HG02610 (cell line): ENCODE data around the gene AMPD3.
A peak's percentile ranks its signal among the peaks of the same experiment; 100 is the strongest.
"Not testable (repeated sequence)": the region's sequence is repeated elsewhere in the genome, so short reads cannot be mapped to it uniquely, and the experiment has no call there.

Experiments
- ATAC-seq: cut with Tn5 transposase; IDR thresholded peaks from one replicate; pipeline ENCODE4 v1.9.1; 2021; ENCODE audit warnings: mild to moderate bottlenecking, moderate library complexity; ENCODE audit not compliant: unreplicated experiment

The AMPD3 gene

DNA sequence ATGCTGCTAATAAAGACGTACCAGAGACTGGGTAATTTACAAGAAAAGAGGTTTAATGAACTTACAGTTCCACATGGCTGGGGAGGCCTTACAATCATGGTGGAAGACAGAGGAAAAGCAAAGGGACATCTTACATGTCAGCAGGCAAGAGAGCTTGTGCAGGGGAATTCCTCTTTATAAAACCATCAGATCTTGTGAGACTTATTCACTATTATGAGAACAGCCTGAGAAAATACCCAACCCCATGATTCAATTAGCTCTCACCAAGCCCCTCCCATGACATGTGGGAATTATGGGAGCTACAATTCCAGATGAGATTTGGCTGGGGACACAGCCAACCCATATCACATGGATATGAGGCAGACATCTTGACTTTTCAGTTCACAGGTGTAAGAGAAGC is 18.4 kb upstream of the AMPD3 start:
- not testable (repeated sequence) for ATAC-seq

DNA sequence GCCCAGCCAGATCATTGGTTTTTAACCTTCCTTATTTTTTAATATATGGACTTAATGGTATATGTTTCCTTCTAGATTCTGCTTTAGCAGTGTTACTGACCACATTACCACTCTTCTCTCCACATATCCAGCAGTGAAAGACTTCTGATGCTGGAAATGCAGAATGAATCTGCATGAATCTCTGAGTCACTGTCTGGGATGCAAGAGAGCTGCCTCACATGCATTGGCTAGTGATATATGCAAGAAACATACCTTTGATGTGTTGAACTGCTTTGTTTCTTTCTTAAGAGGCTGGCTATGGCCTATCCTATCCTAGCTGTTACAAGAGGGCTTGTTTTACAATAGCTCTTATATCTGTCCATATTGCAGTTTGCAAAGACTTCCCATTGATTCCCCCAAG is 16.6 kb upstream of the AMPD3 start:
- no peak for ATAC-seq

DNA sequence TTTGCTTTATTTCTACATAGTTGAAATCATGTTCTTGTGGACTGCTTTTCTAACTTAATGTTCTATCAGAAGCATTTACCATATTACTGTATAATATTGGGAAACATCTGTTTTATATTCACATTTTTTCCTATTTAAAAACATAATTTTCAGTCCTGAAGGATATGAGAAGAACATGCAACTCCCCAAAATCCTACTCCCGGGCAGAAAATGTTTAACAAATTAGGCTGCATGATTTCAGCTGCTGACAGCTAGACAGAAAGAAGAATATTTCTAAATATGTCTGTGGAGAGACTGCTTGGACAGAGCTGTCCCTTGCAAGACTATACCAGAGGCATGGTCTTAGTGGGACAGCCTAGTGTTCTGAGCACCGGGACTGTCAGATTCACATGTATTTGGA is 15.7 kb upstream of the AMPD3 start:
- no peak for ATAC-seq

DNA sequence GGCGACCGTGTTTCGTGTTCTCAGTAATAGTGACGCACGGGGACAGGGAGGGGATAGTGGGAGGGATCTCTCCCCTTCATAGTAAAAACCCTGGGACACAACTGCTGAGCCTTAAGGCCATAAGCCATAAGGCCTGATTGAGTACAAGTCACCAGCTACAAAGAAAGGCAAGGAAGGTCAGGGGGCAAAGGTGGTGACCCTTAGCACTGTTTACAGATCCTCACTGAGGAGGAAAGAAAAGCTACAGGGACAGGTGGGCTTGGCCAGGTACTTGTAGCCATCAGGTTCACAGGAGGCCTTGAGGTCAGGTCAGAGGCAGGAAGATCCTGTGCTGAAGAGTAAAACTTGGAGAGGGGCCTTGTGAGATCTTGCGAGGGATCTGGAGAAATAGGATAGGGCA is 15.1 kb upstream of the AMPD3 start:
- ATAC-seq: no peak

DNA sequence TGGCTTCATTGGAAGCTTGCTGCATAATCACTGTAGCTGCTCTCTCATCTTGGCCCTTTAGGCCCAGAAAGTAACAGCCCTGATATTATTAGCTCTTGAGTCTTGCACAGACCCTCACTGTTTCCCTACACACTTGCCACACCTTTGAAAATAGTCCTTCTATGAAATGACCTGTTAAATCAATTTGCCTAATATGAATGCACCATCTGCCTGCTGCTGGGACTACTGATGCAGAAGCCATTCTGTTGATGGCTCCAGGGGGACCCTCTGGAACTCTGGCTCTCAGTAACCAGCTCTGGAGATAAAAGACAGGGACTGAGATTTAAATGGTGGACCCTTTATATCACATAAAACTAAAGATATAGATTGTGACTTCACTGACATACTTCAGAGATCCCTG is 14.7 kb upstream of the AMPD3 start:
- ATAC-seq: no peak

DNA sequence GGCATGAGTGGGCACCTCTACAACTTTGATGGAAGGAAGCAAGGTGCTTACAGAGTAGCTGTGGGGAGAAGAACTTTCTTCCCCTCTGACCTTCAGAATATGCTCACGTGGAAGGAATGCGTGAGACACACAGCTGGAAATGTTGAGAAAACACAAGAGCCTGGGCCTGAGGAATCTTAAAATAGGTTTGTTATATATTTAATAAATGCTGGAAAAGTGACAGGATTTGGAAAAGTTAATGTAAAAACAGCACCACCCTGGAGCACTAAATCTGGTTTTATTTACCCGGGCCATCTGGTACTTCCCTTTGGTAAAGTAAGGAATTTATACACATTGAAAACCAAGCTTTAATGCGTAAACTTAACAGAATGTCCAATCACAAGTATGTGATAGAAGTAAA is 14.0 kb upstream of the AMPD3 start:
- ATAC-seq: no peak

DNA sequence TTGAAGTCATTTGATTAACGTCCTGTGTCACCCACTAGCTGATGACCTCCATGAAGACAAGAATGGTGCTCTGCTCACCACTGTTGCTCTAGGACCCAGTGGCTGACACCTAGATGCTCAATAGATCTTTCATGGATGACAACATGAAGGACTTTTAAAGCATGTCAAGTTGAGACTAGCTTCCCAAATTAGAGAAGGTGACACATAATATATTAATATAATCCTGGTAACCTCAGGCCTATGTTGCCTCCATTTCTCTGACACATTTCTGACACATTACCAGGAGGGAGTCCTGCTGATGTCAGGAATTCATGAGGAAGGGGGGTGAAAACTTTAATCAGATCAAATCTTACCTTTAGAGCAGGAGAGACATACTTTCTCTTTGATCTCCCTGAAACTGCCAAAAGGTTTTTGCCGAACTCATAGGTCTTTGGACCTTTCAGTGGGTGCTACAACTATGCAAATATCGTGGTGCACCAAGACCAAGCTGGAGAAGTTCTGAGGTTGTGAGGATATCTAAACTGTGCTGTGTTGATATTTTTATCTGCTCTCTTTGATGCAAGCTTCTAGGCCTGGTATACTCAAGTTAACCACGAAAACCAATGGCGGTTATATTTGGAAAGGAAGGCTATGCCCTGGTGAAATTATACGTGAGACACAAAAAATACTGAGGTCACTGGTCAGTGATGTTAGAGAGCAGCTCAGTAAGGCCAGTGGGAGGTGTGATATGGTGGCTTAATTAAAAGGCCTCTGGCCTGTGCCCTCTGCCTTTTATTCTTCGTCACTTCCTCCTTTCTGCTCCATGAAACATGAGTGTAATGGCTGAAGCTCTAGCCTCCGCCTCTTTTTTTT is 13.2 kb upstream of the AMPD3 start:
- ATAC-seq: peak; percentile 95

DNA sequence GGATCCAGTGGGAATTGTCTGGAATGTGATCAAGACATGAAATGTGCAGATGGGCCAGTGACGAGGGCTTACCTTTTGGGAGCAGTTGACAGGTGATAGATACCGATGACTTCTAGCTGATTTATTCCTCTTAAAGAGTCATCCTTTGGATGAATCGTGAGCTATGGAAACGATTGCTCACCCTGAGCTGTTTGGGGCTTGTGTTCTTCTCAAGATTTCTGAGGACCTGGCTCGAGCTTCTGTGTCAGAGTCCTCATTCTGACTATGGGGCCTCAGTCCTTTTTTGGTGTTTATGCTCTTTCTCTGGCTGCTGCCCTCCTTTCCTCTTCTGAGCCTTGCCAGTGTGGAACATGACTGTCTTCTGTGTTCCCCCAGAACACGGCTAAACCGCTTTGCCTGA is 11.9 kb upstream of the AMPD3 start:
- ATAC-seq: no peak

DNA sequence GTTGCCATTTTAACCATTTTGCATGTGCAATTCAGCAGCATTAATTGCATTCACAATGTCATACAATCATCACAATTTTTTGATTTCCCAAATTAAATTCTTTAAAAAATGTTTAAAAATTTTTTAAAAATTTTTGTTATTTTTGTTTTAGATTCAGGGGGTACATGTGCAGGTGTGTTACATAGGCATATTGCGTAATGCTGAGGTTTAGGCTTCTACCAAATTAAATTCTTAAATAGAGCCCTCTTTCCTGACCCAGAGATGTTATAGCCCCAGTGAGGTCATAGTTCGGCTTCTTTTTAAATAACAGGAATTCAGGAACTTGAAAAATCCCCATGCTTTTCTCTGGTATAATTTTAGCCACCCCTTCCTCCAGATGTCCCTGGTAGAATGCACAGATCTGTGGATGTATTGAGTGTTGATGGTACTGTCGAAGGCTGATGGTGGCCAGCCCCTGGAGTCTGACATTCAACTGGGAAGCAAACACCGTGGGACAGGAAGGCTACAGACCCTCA is 11.3 kb upstream of the AMPD3 start:
- ATAC-seq: no peak

DNA sequence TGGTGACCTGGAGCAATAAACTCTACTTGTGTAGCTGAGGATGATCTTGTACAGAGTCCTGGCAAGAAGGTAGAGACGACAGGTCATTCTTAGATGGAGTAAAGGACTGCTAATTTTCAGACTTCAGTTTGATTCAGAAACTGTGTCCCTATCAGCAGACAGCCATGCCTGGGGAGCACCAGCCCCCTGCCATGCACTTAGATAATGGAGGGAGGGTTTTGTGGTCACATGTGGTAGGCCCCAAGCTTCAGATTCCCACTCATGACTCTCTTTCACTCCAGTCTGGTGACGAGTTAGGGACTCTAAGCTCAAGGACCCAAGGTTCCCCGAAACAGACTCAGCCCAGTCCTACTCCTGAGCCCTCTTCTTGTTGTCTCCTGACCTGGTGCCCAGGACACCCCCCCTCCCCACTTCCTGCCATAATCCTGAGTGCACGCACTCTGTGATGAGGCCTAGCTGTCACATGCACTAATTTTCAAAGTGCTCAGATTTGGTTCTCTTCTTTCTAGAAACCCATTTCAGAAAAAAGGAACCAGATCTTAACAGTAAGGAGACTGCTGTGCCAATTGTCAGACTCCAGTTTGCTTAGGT is 10.2 kb upstream of the AMPD3 start:
- ATAC-seq: no peak

DNA sequence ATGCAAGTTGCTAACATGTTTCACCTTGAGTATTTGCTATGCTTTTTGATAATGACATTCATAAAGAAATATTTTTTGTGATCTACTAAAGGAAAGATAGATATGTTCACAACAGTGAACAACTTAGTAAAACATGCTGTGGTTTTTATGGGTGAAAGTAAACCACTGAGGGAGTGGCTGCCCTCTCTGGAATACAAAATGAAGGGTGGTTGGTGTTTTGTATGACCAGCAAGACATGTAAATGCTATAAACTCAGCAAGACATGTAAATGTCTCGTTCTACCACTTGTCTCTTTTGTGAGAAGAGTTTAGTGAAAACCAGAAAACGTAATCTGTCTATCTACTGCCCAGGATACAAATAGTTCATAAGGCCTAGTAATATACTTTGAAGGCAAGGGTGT is 7.6 kb upstream of the AMPD3 start:
- no peak for ATAC-seq

DNA sequence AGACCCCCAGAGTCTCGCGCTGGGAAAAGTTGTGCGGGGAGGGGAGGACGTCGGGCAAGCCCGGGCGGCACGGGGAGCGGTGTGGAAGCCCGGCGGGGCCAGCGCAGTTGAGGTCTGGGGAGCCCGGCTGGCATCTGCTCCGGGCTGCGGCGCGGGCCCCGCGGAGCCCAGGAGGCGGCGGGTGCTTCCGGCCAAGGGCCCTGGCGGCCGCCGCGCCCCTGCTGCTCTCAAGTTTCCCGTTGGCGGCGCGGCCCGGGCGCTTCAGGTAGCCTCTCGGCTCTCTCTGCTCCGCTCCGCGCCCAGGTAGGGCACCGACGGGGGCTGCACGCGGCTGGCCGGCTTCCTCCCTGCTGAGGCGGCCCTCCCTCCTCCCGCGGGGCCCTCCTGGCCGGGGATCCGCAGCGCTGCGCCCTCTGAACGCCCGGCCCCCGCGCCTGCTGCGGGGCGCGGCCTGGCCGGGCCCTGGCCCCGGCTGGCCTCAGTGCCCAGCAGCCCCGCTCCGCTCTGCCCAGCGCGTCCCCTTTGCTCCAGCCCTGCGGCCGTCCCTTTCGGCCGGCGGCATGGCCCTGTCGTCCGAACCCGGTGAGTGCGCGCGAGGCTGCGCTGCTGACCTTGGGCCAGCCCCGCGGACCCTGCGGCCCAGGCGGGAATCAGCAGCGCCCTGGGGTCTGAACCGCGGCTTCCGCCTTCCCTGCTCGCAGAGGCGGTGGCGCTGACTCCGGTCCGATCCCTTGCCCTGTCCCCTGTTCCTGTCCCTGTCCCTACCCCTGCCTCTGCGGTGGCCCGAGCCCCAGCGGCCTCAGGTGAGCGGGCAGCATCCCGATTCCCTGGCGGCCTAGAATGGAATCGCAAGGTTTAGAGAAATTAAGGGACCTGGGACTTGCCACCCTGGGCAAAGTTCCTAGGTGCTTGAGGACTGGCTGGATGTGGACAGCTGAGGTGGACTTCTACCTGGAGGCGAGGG is 4.3 kb upstream of the AMPD3 start:
- ATAC-seq: no peak

DNA sequence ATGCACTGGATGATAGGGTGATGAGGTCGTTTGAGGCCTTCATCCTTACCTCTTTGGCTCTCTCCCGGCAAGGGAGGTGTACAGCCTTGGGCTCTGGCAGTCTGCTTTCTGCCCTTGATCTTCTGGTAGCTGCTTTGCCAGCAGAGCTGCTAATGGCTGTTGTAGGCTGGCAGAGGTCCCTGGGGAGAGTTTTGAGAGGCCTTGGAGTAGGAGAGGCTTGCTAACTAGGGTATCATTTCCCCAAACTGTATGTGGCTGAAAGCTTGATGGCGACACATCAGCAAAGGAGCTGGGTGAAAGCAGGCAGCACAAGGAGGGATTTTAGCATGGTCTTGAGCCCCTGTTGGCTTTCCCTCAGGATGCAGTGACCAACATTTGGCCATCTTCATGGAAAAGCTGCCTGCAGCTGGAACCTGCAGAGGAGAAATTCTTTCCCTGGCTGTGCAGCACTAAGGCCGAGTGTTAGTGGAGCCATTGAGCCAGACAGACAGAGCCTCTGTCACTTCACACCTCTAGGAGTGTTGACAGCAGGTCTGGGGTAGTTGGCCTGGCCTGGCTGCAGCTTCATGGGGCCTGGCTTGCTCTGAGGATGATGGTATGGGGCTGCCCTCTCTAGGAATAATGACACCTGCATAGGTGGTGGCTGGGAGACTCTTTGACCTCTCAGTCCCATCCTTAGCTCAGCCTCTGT is 3.5 kb upstream of the AMPD3 start:
- ATAC-seq: no peak

DNA sequence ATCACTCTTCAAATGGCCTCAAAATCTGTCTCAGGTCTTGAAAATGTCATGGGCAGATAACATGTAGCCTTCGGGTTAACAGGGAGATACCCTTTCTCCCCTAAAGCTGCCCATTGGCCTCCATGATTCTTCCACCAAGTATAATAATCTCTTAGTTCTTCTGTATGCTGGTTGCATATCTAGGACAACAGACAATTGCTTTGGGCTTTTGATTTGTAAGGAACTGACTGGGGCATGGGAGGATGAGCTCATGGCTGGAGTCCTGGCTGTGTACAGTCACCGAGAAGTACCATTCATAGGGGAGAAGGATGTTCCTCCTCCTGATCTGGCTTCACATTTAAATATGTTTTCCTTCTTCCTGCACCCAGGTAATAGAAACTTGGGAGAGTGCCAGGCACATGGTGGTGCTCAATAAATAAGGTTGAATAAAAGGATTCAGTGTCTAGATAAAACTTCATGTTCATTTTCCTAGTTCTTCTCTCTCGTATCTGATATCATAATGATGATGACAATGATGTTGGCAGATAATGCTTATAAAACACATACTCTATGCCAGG is 2.8 kb upstream of the AMPD3 start:
- ATAC-seq: no peak

DNA sequence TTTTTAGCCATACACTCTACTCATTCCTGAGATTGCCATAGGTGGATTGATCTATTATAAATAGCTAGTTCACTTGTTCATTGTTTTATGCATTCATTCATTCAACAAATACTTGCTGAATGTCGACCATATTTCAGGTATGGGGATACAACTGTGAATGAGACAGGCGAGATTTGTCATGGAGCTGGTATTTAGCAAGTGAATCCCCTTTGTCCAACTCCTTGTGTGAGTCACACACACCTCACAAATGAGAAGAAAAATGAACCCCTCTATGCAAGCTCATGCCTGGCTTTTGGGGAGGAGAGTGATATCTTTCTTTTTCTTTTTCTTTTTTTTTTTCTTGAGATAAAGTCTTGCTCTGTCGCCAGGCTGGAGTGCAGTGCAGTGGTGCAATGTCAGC is 1.8 kb upstream of the AMPD3 start:
- no peak for ATAC-seq

DNA sequence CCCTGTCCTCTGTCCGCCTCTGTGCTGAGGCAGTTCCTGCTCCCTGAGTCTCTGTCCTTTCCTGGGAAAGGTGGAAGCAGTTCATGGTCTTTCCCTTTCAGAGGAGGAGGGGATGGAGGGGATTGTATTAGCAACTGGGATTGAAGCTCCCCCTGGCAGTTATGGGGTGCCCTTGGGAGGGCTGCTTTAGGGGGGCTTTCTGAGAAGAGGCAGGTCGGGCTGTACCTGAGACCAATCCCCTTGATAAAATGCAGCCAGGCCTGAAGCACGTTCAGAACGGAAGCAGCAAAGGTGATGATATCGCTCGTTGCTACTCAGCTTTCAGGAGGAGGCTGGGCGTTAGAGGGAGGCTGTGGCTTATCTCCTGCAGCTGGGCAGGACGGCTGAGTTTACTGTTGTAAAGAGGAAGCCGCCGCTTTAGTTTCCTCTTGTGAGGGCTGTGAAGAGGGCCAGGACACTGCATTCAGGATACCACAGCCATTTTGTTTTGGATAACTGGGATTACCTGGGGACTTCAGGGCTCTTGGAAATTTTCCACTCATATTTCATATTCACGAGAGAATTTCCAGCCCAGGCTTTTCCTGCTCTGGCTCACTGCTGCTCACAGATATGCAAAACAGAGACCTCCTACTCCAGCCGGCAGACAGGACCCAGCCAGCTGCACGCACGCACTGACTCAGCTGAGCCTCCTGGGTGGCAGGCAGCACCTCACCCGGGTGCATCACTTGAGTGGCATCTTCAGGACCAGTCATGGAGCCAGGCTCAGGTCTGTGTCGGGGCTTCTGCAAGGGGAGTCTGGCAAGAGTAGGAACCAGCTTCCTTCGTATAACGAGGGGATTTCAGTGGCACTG is 798 bp downstream of the AMPD3 start:
- ATAC-seq: peak; percentile 44

DNA sequence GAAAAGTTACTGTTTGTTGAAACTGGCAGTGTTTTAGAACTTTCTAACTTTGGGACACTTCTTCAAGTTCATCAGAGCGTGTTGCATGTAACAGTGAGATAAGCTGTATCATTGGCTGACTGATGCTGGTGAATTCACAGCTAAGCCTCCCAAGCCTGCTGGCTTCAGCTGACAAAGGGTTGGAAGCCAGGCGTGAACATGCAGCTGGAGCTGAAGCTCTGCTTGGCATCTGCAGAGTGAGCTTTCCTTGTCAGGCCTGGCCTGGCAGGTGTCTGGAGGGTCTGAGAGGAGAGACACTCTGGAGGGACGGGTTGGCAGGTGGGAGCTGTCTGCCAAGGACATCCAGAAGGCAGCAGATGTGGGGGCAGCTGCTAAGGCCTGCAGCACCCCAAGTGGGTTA is 1.5 kb downstream of the AMPD3 start:
- no peak for ATAC-seq

DNA sequence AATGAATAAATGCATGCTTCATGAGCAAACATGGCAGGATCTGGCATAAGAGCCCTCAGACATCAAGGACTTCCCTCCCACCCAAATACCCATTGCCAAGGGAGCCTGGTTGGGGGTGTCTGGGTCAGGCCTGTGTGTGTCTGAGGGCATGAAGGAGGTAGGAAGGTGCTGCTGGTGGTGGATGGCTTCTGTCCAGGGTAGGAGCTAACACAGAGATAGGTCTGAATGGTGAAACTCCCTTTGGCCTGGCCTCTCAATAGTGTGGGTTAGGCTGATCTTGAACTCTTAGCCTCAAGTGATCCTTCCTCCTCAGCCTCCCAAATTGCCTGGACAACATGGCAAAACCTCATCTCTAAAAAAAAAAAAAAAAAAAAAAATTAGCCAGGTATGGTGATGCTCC is 2.8 kb downstream of the AMPD3 start:
- no peak for ATAC-seq
